ENCODE measurements around the gene CGGBP1.

DNA sequence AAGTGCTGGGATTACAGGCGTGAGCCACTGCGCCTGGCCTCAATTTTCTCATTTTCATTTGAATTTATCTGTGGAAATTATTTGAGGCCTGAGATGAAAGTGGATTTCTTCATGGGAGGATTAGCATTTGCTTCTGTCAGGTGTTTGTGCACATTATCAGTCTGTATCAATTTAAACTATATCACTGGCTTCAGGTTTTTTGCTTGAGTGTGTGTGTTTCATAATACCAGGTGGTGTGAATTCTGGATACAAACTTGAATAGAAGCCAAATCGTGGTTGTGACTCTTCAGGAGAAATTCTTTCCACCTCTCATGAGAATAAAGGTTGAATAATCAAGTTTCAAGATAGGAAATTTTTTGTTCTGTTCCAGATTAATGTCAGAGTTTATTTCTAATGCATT, 56.4 kb downstream of the CGGBP1 start:
- no peak for TF ChIP-seq CTCF (IDR thresholded peaks at IDR 0.05; ENCODE audit: low read length)
- no peak for TF ChIP-seq EZH2 (IDR thresholded peaks at IDR 0.05; ENCODE audit: borderline replicate concordance, low read length)
